ENCODE results near the gene KIF18A.

KIF18A gene

DNA sequence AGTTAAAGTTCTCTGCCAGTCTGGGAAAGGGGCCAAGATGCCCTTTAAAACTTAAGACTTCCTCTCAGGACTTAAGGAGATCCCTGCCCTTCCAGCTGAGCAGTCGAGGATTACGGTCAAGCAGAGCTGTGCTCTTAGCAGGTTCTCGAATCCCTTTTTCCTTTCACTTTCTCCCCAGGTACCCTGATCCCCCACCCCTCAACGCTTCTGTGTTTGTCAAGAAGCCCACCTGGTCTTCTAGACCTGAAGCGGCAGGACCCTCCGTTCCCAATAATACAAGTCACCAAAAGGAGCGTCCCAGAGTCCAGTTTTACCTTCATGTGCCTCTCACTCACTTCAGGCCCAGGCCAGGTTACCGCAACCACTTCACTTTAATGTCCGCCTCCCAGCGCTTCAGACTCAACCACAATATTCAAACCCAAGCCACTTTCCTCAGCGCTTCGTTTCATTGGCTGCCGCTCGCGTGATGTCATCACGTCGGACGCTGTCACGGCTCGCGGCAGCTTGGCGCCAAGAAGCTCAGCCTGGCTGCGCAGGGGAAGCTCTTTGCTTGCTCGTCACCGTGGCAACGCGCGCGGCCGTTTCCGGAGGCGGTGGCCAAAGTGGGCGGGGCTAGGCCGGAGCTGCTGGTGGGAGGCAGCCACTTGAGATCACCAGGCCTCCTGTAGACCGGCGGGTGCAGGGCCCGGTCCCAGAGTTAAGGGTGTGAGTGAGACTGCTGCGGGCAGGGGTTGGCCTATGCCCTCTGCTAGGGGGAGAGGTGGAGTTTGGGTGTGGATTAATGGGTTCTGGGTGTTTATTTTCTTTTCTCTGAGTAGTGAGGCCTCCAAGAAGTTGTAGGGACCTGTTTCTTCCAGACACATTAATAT is at the start of gene KIF18A, which contains the start of gene METTL15:
Gene KIF18A, minus strand, starts transcription at position 407 of the 869 bp plus-strand sequence. CDS start 10,209 bp downstream, outside the sequence.
Gene METTL15, plus strand, starts transcription at position 639 of the 869 bp plus-strand sequence. CDS start 4,947 bp downstream, outside the sequence.
- TF ChIP-seq, protein P1, sequence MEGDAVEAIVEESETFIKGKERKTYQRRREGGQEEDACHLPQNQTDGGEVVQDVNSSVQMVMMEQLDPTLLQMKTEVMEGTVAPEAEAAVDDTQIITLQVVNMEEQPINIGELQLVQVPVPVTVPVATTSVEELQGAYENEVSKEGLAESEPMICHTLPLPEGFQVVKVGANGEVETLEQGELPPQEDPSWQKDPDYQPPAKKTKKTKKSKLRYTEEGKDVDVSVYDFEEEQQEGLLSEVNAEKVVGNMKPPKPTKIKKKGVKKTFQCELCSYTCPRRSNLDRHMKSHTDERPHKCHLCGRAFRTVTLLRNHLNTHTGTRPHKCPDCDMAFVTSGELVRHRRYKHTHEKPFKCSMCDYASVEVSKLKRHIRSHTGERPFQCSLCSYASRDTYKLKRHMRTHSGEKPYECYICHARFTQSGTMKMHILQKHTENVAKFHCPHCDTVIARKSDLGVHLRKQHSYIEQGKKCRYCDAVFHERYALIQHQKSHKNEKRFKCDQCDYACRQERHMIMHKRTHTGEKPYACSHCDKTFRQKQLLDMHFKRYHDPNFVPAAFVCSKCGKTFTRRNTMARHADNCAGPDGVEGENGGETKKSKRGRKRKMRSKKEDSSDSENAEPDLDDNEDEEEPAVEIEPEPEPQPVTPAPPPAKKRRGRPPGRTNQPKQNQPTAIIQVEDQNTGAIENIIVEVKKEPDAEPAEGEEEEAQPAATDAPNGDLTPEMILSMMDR (IDR thresholded peaks at IDR 0.05; ENCODE audit: low read length): no peak
- no peak for TF ChIP-seq EZH2 (optimal IDR thresholded peaks at IDR 0.05; ENCODE audit: low read depth, low read length)
- no peak for TF ChIP-seq EZH2phosphoT487 (IDR thresholded peaks at IDR 0.05; ENCODE audit: low read length)
- Histone ChIP-seq H3K4me2 (ENCODE audit: low read depth, low read length) (peak within 1 kb of the TSS; percentile 87), H3K79me2 (ENCODE audit: low read length) (peaks cover 84% of the 10 kb centered on the region), H3K36me3 (replicated peaks; ENCODE audit: insufficient read depth, low read length) (no peaks in the 10 kb centered on the region), H3K4me3 (ENCODE audit: low read length) (peak within 1 kb of the TSS; percentile 94), H3K9me2 (replicated peaks; ENCODE audit: insufficient read depth, low read length) (no peaks in the 10 kb centered on the region), H3K27me3 (replicated peaks; ENCODE audit: insufficient read depth, low read length) (no peaks in the 10 kb centered on the region), H4K20me1 (ENCODE audit: insufficient read depth, low read length) (no peaks in the 10 kb centered on the region), H3K4me1 (ENCODE audit: low read length) (peaks cover 24% of the 10 kb centered on the region), H3K9me3 (replicated peaks; ENCODE audit: insufficient read depth, low read length) (no peaks in the 10 kb centered on the region), H3F3A (ENCODE audit: insufficient read depth, low read length) (peaks cover 19% of the 10 kb centered on the region), H3K9ac (ENCODE audit: low read length) (peak within 1 kb of the TSS; percentile 88), H3K27ac (ENCODE audit: low read length) (peak within 1 kb of the TSS; percentile 90), H2AFZ (ENCODE audit: low read length) (peak within 1 kb of the TSS; percentile 89)
- DNase-seq: peak; percentile 100

DNA sequence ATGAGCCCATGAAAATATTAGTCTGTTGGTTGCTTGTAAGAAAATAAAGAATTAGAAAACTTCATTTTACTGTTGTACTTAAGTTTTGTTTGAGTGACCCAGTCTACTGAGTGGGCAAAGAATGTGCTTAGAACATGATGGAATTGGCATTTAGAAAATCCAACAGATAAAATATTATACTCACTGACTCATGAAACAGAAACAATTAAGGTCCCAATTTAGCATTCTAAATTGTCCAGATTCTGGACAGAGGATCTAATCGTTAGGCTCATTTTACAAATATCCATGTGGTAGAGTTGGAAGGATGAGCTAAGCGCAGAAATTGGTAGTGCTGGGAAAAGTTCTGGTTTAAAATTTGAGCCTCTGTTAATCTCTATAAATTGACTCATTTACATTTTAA is 45.6 kb upstream of the KIF18A start:
- Histone ChIP-seq H3K9me3 (replicated peaks; ENCODE audit: insufficient read depth, low read length) (no peaks in the 10 kb centered on the region), H3K4me1 (ENCODE audit: low read length) (no peaks in the 10 kb centered on the region), H2AFZ (ENCODE audit: low read length) (no peak overlapping the region), H3K4me3 (ENCODE audit: low read length) (no peak overlapping the region), H4K20me1 (ENCODE audit: insufficient read depth, low read length) (no peaks in the 10 kb centered on the region), H3K36me3 (replicated peaks; ENCODE audit: insufficient read depth, low read length) (no peaks in the 10 kb centered on the region), H3K9ac (ENCODE audit: low read length) (no peak overlapping the region), H3K79me2 (ENCODE audit: low read length) (no peaks in the 10 kb centered on the region), H3F3A (ENCODE audit: insufficient read depth, low read length) (no peaks in the 10 kb centered on the region), H3K27ac (ENCODE audit: low read length) (no peak overlapping the region), H3K9me2 (replicated peaks; ENCODE audit: insufficient read depth, low read length) (no peaks in the 10 kb centered on the region), H3K27me3 (replicated peaks; ENCODE audit: insufficient read depth, low read length) (no peaks in the 10 kb centered on the region), H3K4me2 (ENCODE audit: low read depth, low read length) (no peak overlapping the region)
- no peak for TF ChIP-seq EZH2phosphoT487 (IDR thresholded peaks at IDR 0.05; ENCODE audit: low read length)
- TF ChIP-seq EZH2 (optimal IDR thresholded peaks at IDR 0.05; ENCODE audit: low read depth, low read length): no peak
- TF ChIP-seq, protein P1 (IDR thresholded peaks at IDR 0.05; ENCODE audit: low read length): no peak
- DNase-seq: no peak

DNA sequence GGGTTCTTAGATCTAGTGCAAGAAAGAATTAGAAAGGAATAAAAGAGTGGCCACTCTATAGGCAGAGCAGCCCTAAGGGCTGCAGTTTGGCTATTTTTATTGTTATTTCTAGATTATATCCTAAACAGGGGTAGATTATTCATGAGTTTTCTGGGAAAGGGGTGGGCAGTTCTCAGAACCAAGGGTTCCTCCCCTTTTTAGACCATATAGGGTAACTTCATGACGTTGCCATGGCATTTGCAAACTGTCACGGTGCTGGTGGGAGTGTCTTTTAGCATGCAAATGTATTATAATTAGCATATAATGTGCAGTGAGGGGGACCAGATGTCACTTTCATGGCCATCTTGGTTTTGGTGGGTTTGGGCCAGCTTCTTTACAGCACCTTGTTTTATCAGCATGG is 44.8 kb upstream of the KIF18A start:
- H3K27ac ChIP-seq (ENCODE audit: low read length): no peak overlapping the region
- no peaks in the 10 kb centered on the region for H3K36me3 ChIP-seq (replicated peaks; ENCODE audit: insufficient read depth, low read length)
- H3K4me3 ChIP-seq (ENCODE audit: low read length): no peak overlapping the region
- no peaks in the 10 kb centered on the region for H3K27me3 ChIP-seq (replicated peaks; ENCODE audit: insufficient read depth, low read length)
- no peaks in the 10 kb centered on the region for H3K9me3 ChIP-seq (replicated peaks; ENCODE audit: insufficient read depth, low read length)
- no peaks in the 10 kb centered on the region for H3K4me1 ChIP-seq (ENCODE audit: low read length)
- no peaks in the 10 kb centered on the region for H3F3A ChIP-seq (ENCODE audit: insufficient read depth, low read length)
- H3K9me2 ChIP-seq (replicated peaks; ENCODE audit: insufficient read depth, low read length): no peaks in the 10 kb centered on the region
- no peak overlapping the region for H3K9ac ChIP-seq (ENCODE audit: low read length)
- no peak for DNase-seq
- TF ChIP-seq, protein P1 (IDR thresholded peaks at IDR 0.05; ENCODE audit: low read length): no peak
- no peak overlapping the region for H3K4me2 ChIP-seq (ENCODE audit: low read depth, low read length)
- no peaks in the 10 kb centered on the region for H4K20me1 ChIP-seq (ENCODE audit: insufficient read depth, low read length)
- no peaks in the 10 kb centered on the region for H3K79me2 ChIP-seq (ENCODE audit: low read length)
- H2AFZ ChIP-seq (ENCODE audit: low read length): no peak overlapping the region

Measured in MM.1S (cell line).